Frontal cortex (tissue), 4 donors: ENCODE results near the gene GPRC5C. TPM values are rescaled to one million over a fixed set of nuclear protein-coding genes. Genes with fewer than 3 reads are reported as not detected.

Experiments
- DNase-seq, 2 donors: peaks; one replicate each; pipeline ENCODE4 v3.0.0; 2012; ENCODE audit warnings: low spot score in 2 of 2
- FAIRE-seq: peaks from 2 replicates; lab custom pipeline; 2012; peaks lifted over from hg19 to GRCh38; lab: Jason Lieb, UNC
- small RNA-seq: library from RNA; depleted of rRNA; stranded (forward); fragments of <200 nt; gene quantifications from one replicate; pipeline ENCODE3, GENCODE V24; 2014
- total RNA-seq: library from RNA; depleted of rRNA; stranded (reverse); fragments of >200 nt; gene quantifications from one replicate; pipeline ENCODE4 v1.2.3, GENCODE V29; 2014
- donor health status: control.
- donor health status: control.
- donor health status: control.

Gene GPRC5C
- total RNA-seq, 1 donor from 2014 or later, result 5.3 TPM

DNA sequence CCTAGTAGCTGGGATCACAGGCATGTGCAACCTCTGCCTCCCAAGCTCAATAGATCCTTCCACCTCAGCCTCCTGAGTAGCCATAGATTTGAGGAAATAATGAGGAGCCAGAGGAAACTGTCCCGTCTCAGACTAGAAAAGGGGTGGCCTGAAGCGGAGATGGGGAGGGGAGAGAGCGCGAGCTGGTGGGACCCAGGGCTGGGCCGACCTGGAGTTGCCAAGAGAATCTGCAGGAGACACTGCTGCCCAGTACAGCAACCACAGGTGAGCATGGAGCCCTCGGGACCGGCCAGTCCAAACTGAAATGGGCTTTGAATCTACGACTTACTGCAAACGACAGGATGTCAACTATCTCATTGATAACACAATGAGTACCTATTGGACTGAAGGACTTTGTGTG, 58.8 kb downstream of the GPRC5C start:
- no peak for DNase-seq
- FAIRE-seq, result no peak

GRCh38 chr17:74491626-74492025, 59.7 kb downstream of the GPRC5C start:
- no peak for FAIRE-seq
- no peak for DNase-seq

DNA sequence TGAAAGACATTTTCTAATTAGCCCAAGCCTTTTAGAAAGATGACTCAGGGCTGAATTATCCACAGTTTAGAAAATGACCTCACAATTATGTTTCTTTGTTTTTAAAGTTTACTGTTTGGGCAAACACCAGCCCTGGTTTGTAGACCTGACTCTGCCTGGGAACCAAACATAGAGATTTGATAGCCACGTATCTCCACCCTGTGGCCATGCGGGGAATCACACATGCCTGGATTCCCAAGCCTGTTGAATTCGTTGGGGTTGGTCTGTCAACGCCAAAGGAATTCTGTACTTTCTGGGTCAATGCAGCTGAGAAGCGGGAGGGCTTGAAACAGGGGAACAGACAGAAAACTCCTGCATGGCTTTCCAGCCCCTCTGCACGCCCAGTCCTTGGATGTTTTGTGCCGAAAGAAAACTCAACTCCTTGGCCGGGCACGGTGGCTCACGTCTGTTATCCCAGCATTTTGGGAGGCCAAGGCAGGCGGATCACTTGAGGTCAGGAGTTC, 61.5 kb downstream of the GPRC5C start:
- no peak for FAIRE-seq
- peak; percentile 38 to 70 for DNase-seq

Small RNAs within 50 kb of the gene (small RNA-seq; reads per million reads assigned to genes)
- not detected for gene RNA5SP448

Other genes starting within 250 kb of the GPRC5C start
- 2,904 TPM for gene RPL38, start 228.4 kb upstream of the GPRC5C start, total RNA-seq
- 14.7 TPM for gene TTYH2, start 218.5 kb upstream of the GPRC5C start, total RNA-seq
- not detected for gene DNAI2, start 157.9 kb upstream of the GPRC5C start, total RNA-seq
- not detected for gene KIF19, start 105.9 kb upstream of the GPRC5C start, total RNA-seq
- gene BTBD17, start 70.2 kb upstream of the GPRC5C start, total RNA-seq, result 5.3 TPM
- not detected for gene GPR142, start 64.6 kb upstream of the GPRC5C start, total RNA-seq
- 2.4 TPM for gene CD300A, start 34.5 kb downstream of the GPRC5C start, total RNA-seq
- not detected for gene CD300LB, start 99.4 kb downstream of the GPRC5C start, total RNA-seq
- gene CD300C, start 114.0 kb downstream of the GPRC5C start, total RNA-seq, result not detected
- gene CD300H, start 135.4 kb downstream of the GPRC5C start, total RNA-seq, result not detected
- not detected for gene CD300LD, start 160.2 kb downstream of the GPRC5C start, total RNA-seq
- gene CD300E, start 191.7 kb downstream of the GPRC5C start, total RNA-seq, result under 0.01 TPM